ENCODE data around the gene NGFR. TPM values are rescaled to one million over a fixed set of nuclear protein-coding genes. Genes with fewer than 3 reads are reported as not detected.

The NGFR gene
- total RNA-seq, 2 experiments from 2014 or later: 0.10 to 1.1 TPM

GRCh38 chr17:49483599-49484509 lies 11.2 kb upstream of the NGFR start:
- Histone ChIP-seq H3K27ac (ENCODE audit: low read depth, low read length, poor library complexity, severe bottlenecking) (no peak overlapping the region), H3K9me2 (ENCODE audit: insufficient read depth, low read length) (no peaks in the 10 kb centered on the region), H3K79me2 (ENCODE audit: insufficient read depth, low read depth, low read length) (no peaks in the 10 kb centered on the region), H4K20me1 (ENCODE audit: insufficient read depth, low read length) (no peaks in the 10 kb centered on the region), H3K4me3 (ENCODE audit: low read depth, low read length, poor library complexity, severe bottlenecking) (no peak overlapping the region), H3K36me3 (ENCODE audit: insufficient read depth, low read length) (no peaks in the 10 kb centered on the region), H2AFZ (ENCODE audit: low read length) (no peak overlapping the region), H3K4me2 (ENCODE audit: low read length) (no peak overlapping the region), H3K9me3 (ENCODE audit: low read length) (no peaks in the 10 kb centered on the region), H3K4me1 (ENCODE audit: insufficient read depth, low read length, poor library complexity, severe bottlenecking) (no peaks in the 10 kb centered on the region)
- intact Hi-C loops (cut with micrococcal nuclease; ENCODE audit: unreplicated experiment): no loop called here
- DNase-seq (ENCODE audit: low spot score): no peak
- BruUV-seq (replicated peaks): no TSS peak
- TF ChIP-seq, protein P1, sequence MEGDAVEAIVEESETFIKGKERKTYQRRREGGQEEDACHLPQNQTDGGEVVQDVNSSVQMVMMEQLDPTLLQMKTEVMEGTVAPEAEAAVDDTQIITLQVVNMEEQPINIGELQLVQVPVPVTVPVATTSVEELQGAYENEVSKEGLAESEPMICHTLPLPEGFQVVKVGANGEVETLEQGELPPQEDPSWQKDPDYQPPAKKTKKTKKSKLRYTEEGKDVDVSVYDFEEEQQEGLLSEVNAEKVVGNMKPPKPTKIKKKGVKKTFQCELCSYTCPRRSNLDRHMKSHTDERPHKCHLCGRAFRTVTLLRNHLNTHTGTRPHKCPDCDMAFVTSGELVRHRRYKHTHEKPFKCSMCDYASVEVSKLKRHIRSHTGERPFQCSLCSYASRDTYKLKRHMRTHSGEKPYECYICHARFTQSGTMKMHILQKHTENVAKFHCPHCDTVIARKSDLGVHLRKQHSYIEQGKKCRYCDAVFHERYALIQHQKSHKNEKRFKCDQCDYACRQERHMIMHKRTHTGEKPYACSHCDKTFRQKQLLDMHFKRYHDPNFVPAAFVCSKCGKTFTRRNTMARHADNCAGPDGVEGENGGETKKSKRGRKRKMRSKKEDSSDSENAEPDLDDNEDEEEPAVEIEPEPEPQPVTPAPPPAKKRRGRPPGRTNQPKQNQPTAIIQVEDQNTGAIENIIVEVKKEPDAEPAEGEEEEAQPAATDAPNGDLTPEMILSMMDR (conservative IDR thresholded peaks at IDR 0.05; ENCODE audit: low read length): no peak
- CTCF ChIA-PET (ENCODE audit: unreplicated experiment): no interaction called here
- POLR2A ChIA-PET: no interaction called here

GRCh38 chr17:49484588-49484987 lies 10.5 kb upstream of the NGFR start:
- intact Hi-C loops (cut with micrococcal nuclease; ENCODE audit: unreplicated experiment): no loop called here
- CTCF ChIA-PET (ENCODE audit: unreplicated experiment): no interaction called here
- no peak for TF ChIP-seq EZH2phosphoT487 (IDR thresholded peaks at IDR 0.05; ENCODE audit: borderline replicate concordance, low read depth, low read length)
- TF ChIP-seq, protein P1 (conservative IDR thresholded peaks at IDR 0.05; ENCODE audit: low read length): no peak

GRCh38 chr17:49486012-49486641 lies 9.0 kb upstream of the NGFR start:
- BruUV-seq (replicated peaks): no TSS peak
- Histone ChIP-seq H3K9me3 (ENCODE audit: low read length) (no peaks in the 10 kb centered on the region), H3K4me1 (ENCODE audit: insufficient read depth, low read length, poor library complexity, severe bottlenecking) (no peaks in the 10 kb centered on the region), H3K4me3 (ENCODE audit: low read depth, low read length, poor library complexity, severe bottlenecking) (no peak overlapping the region), H3K4me2 (ENCODE audit: low read length) (no peak overlapping the region), H2AFZ (ENCODE audit: low read length) (no peak overlapping the region), H3K27ac (ENCODE audit: low read depth, low read length, poor library complexity, severe bottlenecking) (no peak overlapping the region), H3K36me3 (ENCODE audit: insufficient read depth, low read length) (no peaks in the 10 kb centered on the region), H4K20me1 (ENCODE audit: insufficient read depth, low read length) (no peaks in the 10 kb centered on the region), H3K79me2 (ENCODE audit: insufficient read depth, low read depth, low read length) (no peaks in the 10 kb centered on the region), H3K9me2 (ENCODE audit: insufficient read depth, low read length) (no peaks in the 10 kb centered on the region)
- ChIA-PET CTCF (ENCODE audit: unreplicated experiment) (no interaction called here), POLR2A (no interaction called here)
- intact Hi-C loops (cut with micrococcal nuclease; ENCODE audit: unreplicated experiment): no loop called here
- DNase-seq (ENCODE audit: low spot score): no peak
- TF ChIP-seq EZH2phosphoT487 (IDR thresholded peaks at IDR 0.05; ENCODE audit: borderline replicate concordance, low read depth, low read length): no peak
- TF ChIP-seq, protein P1 (conservative IDR thresholded peaks at IDR 0.05; ENCODE audit: low read length): no peak

More at GRCh38 chr17:49484588-49484987, 10.5 kb upstream of the NGFR start:
- H3K4me3 ChIP-seq (ENCODE audit: low read depth, low read length, poor library complexity, severe bottlenecking): no peak overlapping the region
- H3K4me1 ChIP-seq (ENCODE audit: insufficient read depth, low read length, poor library complexity, severe bottlenecking): no peaks in the 10 kb centered on the region
- DNase-seq (ENCODE audit: low spot score): no peak
- H3K36me3 ChIP-seq (ENCODE audit: insufficient read depth, low read length): no peaks in the 10 kb centered on the region
- H3K79me2 ChIP-seq (ENCODE audit: insufficient read depth, low read depth, low read length): no peaks in the 10 kb centered on the region
- POLR2A ChIA-PET: no interaction called here
- H3K4me2 ChIP-seq (ENCODE audit: low read length): no peak overlapping the region
- H3K9me3 ChIP-seq (ENCODE audit: low read length): no peaks in the 10 kb centered on the region
- no TSS peak for BruUV-seq (replicated peaks)
- H3K27ac ChIP-seq (ENCODE audit: low read depth, low read length, poor library complexity, severe bottlenecking): no peak overlapping the region
- H2AFZ ChIP-seq (ENCODE audit: low read length): no peak overlapping the region
- H3K9me2 ChIP-seq (ENCODE audit: insufficient read depth, low read length): no peaks in the 10 kb centered on the region
- H4K20me1 ChIP-seq (ENCODE audit: insufficient read depth, low read length): no peaks in the 10 kb centered on the region

All from OCI-LY7 (cell line).